Measurements from ENCODE around the gene PIGT. TPM values are rescaled to one million over a fixed set of nuclear protein-coding genes. Genes with fewer than 3 reads are reported as not detected.

The PIGT gene
- total and polyA plus RNA-seq, 10 of the 15 experiments (the other 5 are each of a cell fraction or from before 2014, with no cell fraction given): 18.6 to 66.0 (median 35.3) TPM

- no peak for TF ChIP-seq SREBF1 (IDR thresholded peaks at IDR 0.05; ENCODE audit: low read length)
- no peak for TF ChIP-seq ZNF384 (IDR thresholded peaks at IDR 0.05; ENCODE audit: borderline replicate concordance, low read depth, low read length)
- TF ChIP-seq CUX1 (IDR thresholded peaks at IDR 0.05; ENCODE audit: insufficient replicate concordance, low read depth, low read length): no peak
- TF ChIP-seq ASH2L (IDR thresholded peaks at IDR 0.05; ENCODE audit: borderline replicate concordance, low read depth): no peak
Observed at GRCh38 chr20:45450097-45450818, 34.3 kb downstream of the PIGT start (continued).

GRCh38 chr20:45452238-45452637, 36.3 kb downstream of the PIGT start:
- ChIA-PET SMC1A (ENCODE audit: uncharacterized antibody, unreplicated experiment) (interaction anchor here (1.0 to 3.1 kb wide), 8 partner anchors 9 to 319 kb away, joined by 3 to 12 read pairs (median 7); partner anchors contain the start of gene SYS1), RAD21 (ENCODE audit: unreplicated experiment) (interaction anchor here (1.6 to 2.9 kb wide), 3 partner anchors 16 to 129 kb away, joined by 6 to 10 read pairs (median 7); no protein-coding TSS in a partner anchor), POLR2A (no interaction called here), CTCF (interaction anchor here (0.6 to 8.2 kb wide), 13 partner anchors 8 to 319 kb away, joined by 3 to 86 read pairs (median 5); partner anchors contain the start of genes SYS1 and TP53TG5)
- Histone ChIP-seq H3K36me3 (ENCODE audit: control insufficient read depth in 2 of 2, insufficient read depth in 2 of 2, low read length in 1 of 2) (no peaks in the 10 kb centered on the region), H3K4me2 (ENCODE audit: control insufficient read depth, insufficient read depth) (no peak overlapping the region), H3K9ac (ENCODE audit: control insufficient read depth, insufficient read depth, low read length) (no peak overlapping the region), H2AFZ (ENCODE audit: control insufficient read depth, low read depth, low read length) (no peak overlapping the region), H3K27me3 (replicated peaks in 1 of 2; ENCODE audit: control insufficient read depth in 2 of 2, insufficient read depth in 2 of 2, low read length in 1 of 2) (no peaks in the 10 kb centered on the region; a peak in 2 of 4 replicates), H3K4me3 (no peak overlapping the region), H3K9me3 (replicated peaks; ENCODE audit: control insufficient read depth, insufficient read depth, low read length) (no peaks in the 10 kb centered on the region), H3K4me1 (ENCODE audit: control insufficient read depth, insufficient read depth, low read length) (no peaks in the 10 kb centered on the region), H3K27ac (ENCODE audit: control insufficient read depth, insufficient read depth) (no peak overlapping the region), H3K79me2 (ENCODE audit: control insufficient read depth, insufficient read depth, low read length) (no peaks in the 10 kb centered on the region), H4K20me1 (ENCODE audit: control insufficient read depth, insufficient read depth) (no peaks in the 10 kb centered on the region)
- no peak for ATAC-seq
- FAIRE-seq: no peak
- DNase-seq (ENCODE audit: low read depth, low spot score): no peak
- WGBS (ENCODE audit: insufficient coverage, insufficient replicate concordance, low lambda C conversion rate, missing lambda C conversion rate): 48% methylated on average over 4 of the region's 4 CpGs
- in situ Hi-C loops (cut with MboI) (no loop called here), intact Hi-C loops (cut with micrococcal nuclease; ENCODE audit: unreplicated experiment) (loop anchor here (5.0 kb wide), 1 partner anchor 130 kb away; no protein-coding TSS in a partner anchor)
- BruUV-seq (replicated peaks): no TSS peak
- TF ChIP-seq ELK1 (IDR thresholded peaks at IDR 0.05; ENCODE audit: low read depth, low read length) (no peak), YY1 (IDR thresholded peaks at IDR 0.05; ENCODE audit: low read depth, low read length) (no peak), SRF (IDR thresholded peaks at IDR 0.05; ENCODE audit: low read depth in 2 of 2, low read length in 2 of 2) (no peak), POU2F2 (IDR thresholded peaks at IDR 0.05; ENCODE audit: borderline replicate concordance, low read depth, low read length) (peak; percentile 90; the same call in 2 of the 3 replicates), PML (IDR thresholded peaks at IDR 0.05; ENCODE audit: low read length) (no peak), RAD51 (IDR thresholded peaks at IDR 0.05) (no peak), STAT1 (conservative IDR thresholded peaks at IDR 0.05) (no peak), NFYB (IDR thresholded peaks at IDR 0.05; ENCODE audit: insufficient read depth, low read depth, low read length) (no peak)
